Brain microvascular endothelial cell (primary cell): ENCODE data around the gene TLK1.

Experiments used
- DNase-seq: peaks from one replicate; pipeline ENCODE4 v3.0.0-alpha.2; 2020
- H3K27ac ChIP-seq: fragments of 250-450 bp; sonication (Bioruptor Pico); 2 replicates; pipeline ENCODE4 v1.5.1; 2020; ENCODE audit warnings: mild to moderate bottlenecking, moderate library complexity
- H3K27me3 ChIP-seq: fragments of 250-450 bp; sonication (Bioruptor Pico); replicated peaks from 2 replicates; pipeline ENCODE4 v1.5.1; 2020; ENCODE audit warnings: mild to moderate bottlenecking
- H3K36me3 ChIP-seq: fragments of 250-450 bp; sonication (Bioruptor Pico); replicated peaks from 2 replicates; pipeline ENCODE4 v1.5.1; 2020; ENCODE audit warnings: mild to moderate bottlenecking
- H3K4me3 ChIP-seq: 2 replicates; pipeline ENCODE4 v1.5.1; 2011; ENCODE audit warnings: low read depth, mild to moderate bottlenecking, control low read depth, low read length, moderate library complexity
- in situ Hi-C: cut with HindIII; loops from 2 replicates; pipeline ENCODE4 v1.10.0; 2017; ENCODE audit warnings: low sequenced_read_pairs, low pct_ligation_motif_present
- TF ChIP-seq, protein P1 (sequence below): IDR thresholded peaks from 2 replicates; pipeline ENCODE4 v1.5.1; 2011; ENCODE audit warnings: low read depth, mild to moderate bottlenecking, moderate library complexity, low read length, control low read depth, inconsistent platforms; ENCODE audit errors: missing control alignments

The TLK1 gene

GRCh38 chr2:170943041-170943440 lies 217.7 kb downstream of the TLK1 start:
- DNase-seq: no peak
- in situ Hi-C loops: no loop called here
- TF ChIP-seq, protein P1, sequence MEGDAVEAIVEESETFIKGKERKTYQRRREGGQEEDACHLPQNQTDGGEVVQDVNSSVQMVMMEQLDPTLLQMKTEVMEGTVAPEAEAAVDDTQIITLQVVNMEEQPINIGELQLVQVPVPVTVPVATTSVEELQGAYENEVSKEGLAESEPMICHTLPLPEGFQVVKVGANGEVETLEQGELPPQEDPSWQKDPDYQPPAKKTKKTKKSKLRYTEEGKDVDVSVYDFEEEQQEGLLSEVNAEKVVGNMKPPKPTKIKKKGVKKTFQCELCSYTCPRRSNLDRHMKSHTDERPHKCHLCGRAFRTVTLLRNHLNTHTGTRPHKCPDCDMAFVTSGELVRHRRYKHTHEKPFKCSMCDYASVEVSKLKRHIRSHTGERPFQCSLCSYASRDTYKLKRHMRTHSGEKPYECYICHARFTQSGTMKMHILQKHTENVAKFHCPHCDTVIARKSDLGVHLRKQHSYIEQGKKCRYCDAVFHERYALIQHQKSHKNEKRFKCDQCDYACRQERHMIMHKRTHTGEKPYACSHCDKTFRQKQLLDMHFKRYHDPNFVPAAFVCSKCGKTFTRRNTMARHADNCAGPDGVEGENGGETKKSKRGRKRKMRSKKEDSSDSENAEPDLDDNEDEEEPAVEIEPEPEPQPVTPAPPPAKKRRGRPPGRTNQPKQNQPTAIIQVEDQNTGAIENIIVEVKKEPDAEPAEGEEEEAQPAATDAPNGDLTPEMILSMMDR: no peak
- Histone ChIP-seq H3K36me3 (peaks cover 3% of the 10 kb centered on the region), H3K27ac (no peak overlapping the region), H3K4me3 (no peak overlapping the region), H3K27me3 (no peaks in the 10 kb centered on the region)

DNA sequence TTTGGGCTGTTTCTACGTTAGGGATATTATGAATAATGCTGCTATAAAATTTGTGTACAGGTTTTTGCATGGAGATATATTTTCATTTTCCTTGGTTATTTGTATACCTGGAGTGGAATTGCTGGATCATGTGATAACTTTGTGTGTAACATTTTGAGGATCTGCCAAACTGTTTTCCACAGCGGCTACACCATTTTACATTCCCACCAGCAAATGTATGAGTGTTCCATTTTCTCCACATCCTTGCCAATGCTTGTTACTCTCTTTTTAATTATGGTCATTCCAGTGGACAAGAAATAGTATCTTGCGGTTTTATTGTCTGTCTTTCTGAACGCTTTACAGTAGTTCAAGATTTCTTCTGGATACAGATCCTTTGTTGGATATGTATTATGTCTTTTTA lies 218.1 kb downstream of the TLK1 start:
- in situ Hi-C loops: no loop called here
- DNase-seq: no peak
- Histone ChIP-seq H3K36me3 (peaks cover 5% of the 10 kb centered on the region), H3K27me3 (no peaks in the 10 kb centered on the region), H3K27ac (no peak overlapping the region), H3K4me3 (no peak overlapping the region)
- TF ChIP-seq, protein P1: no peak
